GM06990 (cell line): ENCODE measurements around the gene TPX2.

Experiments
- DNase-seq: peaks from one replicate; pipeline ENCODE4 v3.0.0-alpha.2; 2011; ENCODE audit not compliant: insufficient read length; ENCODE audit errors: extremely low read depth
- H3K27me3 ChIP-seq: replicated peaks from 2 replicates; pipeline ENCODE4 v1.6.0; 2011; ENCODE audit warnings: low read length; ENCODE audit not compliant: control insufficient read depth, insufficient read depth
- H3K36me3 ChIP-seq: 2 replicates; pipeline ENCODE4 v1.5.1; 2011; ENCODE audit warnings: low read length; ENCODE audit not compliant: control insufficient read depth, insufficient read depth
- H3K4me3 ChIP-seq: replicated peaks from 2 replicates; pipeline ENCODE4 v1.5.1; 2011; ENCODE audit warnings: low read depth, mild to moderate bottlenecking, control low read depth, low read length
- TF ChIP-seq, protein P1 (sequence below): IDR thresholded peaks from 2 replicates; pipeline ENCODE4 v1.5.1; 2011; ENCODE audit warnings: low read length, control low read depth, mild to moderate bottlenecking, inconsistent platforms; ENCODE audit not compliant: insufficient read depth, poor library complexity, severe bottlenecking

The TPX2 gene

DNA sequence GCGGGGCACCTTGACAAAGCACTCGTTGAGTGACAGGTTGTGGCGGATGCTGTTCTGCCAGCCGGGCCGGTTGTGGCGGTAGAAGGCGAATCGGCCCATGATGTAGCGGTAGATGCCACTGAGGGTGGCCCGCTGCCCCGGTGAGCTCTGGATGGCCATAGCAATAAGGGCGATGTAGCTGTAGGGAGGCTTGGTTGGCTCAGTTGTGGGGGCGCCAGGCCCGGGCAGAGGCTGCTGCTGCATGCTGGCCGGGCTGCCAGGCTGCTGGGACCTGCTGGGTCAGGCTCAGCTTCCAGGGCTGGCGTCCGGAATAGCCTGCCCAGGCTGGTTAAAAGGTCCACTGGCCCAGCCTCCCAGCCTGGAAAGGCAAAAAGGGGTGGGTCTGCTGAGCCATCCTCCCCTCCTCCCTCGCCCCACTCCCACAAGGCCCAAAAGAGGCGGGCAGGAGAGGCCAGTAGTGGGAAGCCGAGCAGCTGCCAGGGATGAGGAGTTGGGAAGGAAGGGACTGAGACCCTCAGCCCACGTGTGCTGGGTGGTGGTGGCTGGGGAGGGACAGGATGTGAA lies 106.3 kb downstream of the TPX2 start, which contains the start of gene FOXS1:
TSS of gene FOXS1 (minus strand) at position 305 of the 564 bp plus-strand sequence. CDS start at position 243, 62 bp downstream.
- TF ChIP-seq, protein P1, sequence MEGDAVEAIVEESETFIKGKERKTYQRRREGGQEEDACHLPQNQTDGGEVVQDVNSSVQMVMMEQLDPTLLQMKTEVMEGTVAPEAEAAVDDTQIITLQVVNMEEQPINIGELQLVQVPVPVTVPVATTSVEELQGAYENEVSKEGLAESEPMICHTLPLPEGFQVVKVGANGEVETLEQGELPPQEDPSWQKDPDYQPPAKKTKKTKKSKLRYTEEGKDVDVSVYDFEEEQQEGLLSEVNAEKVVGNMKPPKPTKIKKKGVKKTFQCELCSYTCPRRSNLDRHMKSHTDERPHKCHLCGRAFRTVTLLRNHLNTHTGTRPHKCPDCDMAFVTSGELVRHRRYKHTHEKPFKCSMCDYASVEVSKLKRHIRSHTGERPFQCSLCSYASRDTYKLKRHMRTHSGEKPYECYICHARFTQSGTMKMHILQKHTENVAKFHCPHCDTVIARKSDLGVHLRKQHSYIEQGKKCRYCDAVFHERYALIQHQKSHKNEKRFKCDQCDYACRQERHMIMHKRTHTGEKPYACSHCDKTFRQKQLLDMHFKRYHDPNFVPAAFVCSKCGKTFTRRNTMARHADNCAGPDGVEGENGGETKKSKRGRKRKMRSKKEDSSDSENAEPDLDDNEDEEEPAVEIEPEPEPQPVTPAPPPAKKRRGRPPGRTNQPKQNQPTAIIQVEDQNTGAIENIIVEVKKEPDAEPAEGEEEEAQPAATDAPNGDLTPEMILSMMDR = no peak
- Histone ChIP-seq H3K27me3 (no peaks in the 10 kb centered on the region; the same call in 1 of the 2 replicates), H3K36me3 (no peaks in the 10 kb centered on the region), H3K4me3 (no peak within 1 kb of the TSS)
- no peak for DNase-seq

DNA sequence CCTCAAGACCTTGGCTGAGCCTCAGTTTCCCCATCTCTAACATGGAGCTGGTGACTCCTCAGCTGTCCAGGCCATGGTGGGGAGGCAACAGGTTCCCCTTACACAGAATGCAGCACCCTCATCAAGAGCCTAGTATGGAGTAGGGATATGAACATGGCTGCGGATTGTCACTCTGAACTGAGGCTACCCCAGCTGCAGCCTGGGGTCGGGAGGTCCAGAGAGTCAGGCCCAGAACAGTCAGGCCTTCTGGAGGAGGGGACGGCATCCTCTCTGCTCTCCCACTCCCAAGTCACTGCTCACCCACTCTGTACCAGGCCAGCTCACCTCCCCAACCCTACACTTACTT lies 107.7 kb downstream of the TPX2 start:
- Histone ChIP-seq H3K27me3 (no peaks in the 10 kb centered on the region; the same call in 1 of the 2 replicates), H3K36me3 (no peaks in the 10 kb centered on the region), H3K4me3 (no peak overlapping the region)
- TF ChIP-seq, protein P1 = no peak
- no peak for DNase-seq

DNA sequence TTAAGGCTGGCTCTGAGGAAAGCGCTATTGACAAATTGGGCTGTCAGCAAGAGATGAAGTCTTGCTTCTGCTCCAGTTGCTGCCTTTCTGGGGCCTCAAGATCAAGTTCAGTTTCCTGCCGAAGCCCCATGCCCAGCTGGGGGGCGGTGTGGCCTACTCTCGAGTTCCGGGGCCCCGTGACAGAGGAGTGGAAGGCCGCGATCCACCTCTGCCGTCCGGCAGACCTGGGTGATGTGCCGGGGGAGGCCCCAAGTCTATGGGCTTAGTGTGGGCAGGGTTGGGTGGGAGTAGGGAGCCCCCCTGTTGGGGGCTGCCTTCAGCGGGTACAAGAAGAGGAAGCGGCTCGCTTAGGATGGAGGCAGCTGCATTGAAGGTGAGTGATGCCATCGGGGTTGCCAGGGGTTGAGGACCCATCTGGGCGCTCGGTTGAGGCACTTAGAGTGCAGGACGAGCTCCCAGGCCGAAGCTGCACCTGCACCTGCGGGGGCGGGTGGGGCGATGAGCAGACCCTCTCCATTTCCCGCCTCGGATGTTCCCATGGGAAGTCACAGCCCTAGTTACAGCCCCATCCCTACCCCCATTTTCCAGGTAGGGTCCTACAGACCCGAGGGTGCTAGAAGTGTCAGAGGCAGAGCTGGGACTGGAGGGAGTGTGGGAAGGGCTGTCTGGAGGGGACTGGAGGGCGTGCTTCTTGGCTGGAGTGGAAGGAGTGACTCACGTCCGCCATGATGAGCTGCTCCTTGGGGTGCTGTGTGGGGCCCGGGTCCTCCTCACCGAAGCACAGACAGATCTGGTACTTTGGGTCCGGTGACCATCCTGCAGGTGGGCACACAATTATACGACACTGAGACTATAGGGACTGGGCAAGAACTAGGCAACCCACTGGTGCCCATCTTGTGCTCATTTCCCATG lies 109.3 kb downstream of the TPX2 start:
- no peak for DNase-seq
- no peaks in the 10 kb centered on the region; the same call in 1 of the 2 replicates for H3K27me3 ChIP-seq

GRCh38 chr20:31849306-31849930 lies 110.3 kb downstream of the TPX2 start:
- TF ChIP-seq, protein P1 = no peak
- H3K36me3 ChIP-seq = no peaks in the 10 kb centered on the region
- no peaks in the 10 kb centered on the region; the same call in none of the 2 replicates for H3K27me3 ChIP-seq
- no peak overlapping the region for H3K4me3 ChIP-seq
- DNase-seq = no peak

More for the DNA sequence above, 109.3 kb downstream of the TPX2 start:
- Histone ChIP-seq H3K36me3 (no peaks in the 10 kb centered on the region), H3K4me3 (no peak overlapping the region)
- TF ChIP-seq, protein P1 = no peak
